ENCODE data around the gene POLD1.

DNA sequence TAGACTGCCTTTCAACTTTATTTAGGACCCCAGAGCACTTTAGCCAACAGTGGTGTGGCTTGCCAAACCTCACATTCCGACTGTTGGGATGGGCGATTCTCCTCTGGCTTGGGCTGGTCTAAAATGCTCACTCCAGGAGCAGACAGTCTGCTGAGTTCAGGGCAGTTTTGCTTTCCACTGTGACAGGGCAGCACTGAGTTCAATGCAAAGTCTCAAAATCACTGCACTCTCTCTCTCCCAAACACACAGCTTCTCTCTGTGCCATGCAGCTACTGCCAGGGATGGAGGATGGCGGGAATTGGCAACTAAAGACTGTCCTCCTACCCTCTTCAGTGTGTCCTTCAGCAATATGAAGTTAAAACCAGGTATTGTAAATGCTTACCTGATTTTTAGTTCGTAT, 31.9 kb upstream of the POLD1 start:
- TF ChIP-seq POLR2A (IDR thresholded peaks at IDR 0.05; ENCODE audit: low read depth, low read length) (no peak), EZH2 (IDR thresholded peaks at IDR 0.05; ENCODE audit: borderline replicate concordance, low read depth, low read length, severe bottlenecking) (no peak), POLR2AphosphoS5 (IDR thresholded peaks at IDR 0.05; ENCODE audit: insufficient read depth, low read depth, low read length) (no peak)
- TF ChIP-seq, protein P1, sequence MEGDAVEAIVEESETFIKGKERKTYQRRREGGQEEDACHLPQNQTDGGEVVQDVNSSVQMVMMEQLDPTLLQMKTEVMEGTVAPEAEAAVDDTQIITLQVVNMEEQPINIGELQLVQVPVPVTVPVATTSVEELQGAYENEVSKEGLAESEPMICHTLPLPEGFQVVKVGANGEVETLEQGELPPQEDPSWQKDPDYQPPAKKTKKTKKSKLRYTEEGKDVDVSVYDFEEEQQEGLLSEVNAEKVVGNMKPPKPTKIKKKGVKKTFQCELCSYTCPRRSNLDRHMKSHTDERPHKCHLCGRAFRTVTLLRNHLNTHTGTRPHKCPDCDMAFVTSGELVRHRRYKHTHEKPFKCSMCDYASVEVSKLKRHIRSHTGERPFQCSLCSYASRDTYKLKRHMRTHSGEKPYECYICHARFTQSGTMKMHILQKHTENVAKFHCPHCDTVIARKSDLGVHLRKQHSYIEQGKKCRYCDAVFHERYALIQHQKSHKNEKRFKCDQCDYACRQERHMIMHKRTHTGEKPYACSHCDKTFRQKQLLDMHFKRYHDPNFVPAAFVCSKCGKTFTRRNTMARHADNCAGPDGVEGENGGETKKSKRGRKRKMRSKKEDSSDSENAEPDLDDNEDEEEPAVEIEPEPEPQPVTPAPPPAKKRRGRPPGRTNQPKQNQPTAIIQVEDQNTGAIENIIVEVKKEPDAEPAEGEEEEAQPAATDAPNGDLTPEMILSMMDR (IDR thresholded peaks at IDR 0.05; ENCODE audit: extremely low read depth in 1 of 2, insufficient read depth in 1 of 2, low read depth in 1 of 2, low read length in 2 of 2), result no peak
- TF ChIP-seq, protein P2, sequence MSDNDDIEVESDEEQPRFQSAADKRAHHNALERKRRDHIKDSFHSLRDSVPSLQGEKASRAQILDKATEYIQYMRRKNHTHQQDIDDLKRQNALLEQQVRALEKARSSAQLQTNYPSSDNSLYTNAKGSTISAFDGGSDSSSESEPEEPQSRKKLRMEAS (IDR thresholded peaks at IDR 0.05; ENCODE audit: insufficient read depth, insufficient read length), result no peak
